ENCODE data around the gene PLPPR1.

GRCh38 chr9:101034222-101034621 lies 5.7 kb downstream of the PLPPR1 start:
- TF ChIP-seq POLR2AphosphoS5 (IDR thresholded peaks at IDR 0.05; ENCODE audit: insufficient read depth in 1 of 2, low read depth in 1 of 2) (no peak), POLR2A (IDR thresholded peaks at IDR 0.05) (no peak)
